D341Med (cell line): Measurements from ENCODE around the gene CD19.
"Not testable (repeated sequence)": the region's sequence is repeated elsewhere in the genome, so short reads cannot be mapped to it uniquely, and the experiment has no call there.

ENCODE experiments used
- DNase-seq: peaks from one replicate; pipeline ENCODE4 v3.0.0; 2012; ENCODE audit warnings: low spot score

The CD19 gene

GRCh38 chr16:28910086-28911031, 21.4 kb upstream of the CD19 start:
- peak; percentile 53 for DNase-seq

- DNase-seq = peak; percentile 6
Observed at GRCh38 chr16:28912558-28912957, 19.2 kb upstream of the CD19 start.

- DNase-seq = peak; percentile 20
Observed at GRCh38 chr16:28913946-28914724, 17.6 kb upstream of the CD19 start.

- no peak for DNase-seq
Observed at GRCh38 chr16:28915181-28915580, 16.6 kb upstream of the CD19 start.

GRCh38 chr16:28917095-28917494, 14.7 kb upstream of the CD19 start:
- peak; percentile 5 for DNase-seq

GRCh38 chr16:28918698-28919097, 13.1 kb upstream of the CD19 start:
- DNase-seq = no peak

- DNase-seq = no peak
Observed at GRCh38 chr16:28923231-28923587, 8.6 kb upstream of the CD19 start.

- no peak for DNase-seq
Observed at GRCh38 chr16:28923652-28924398, 7.9 kb upstream of the CD19 start.

GRCh38 chr16:28924399-28924761, 7.4 kb upstream of the CD19 start:
- no peak for DNase-seq

GRCh38 chr16:28924762-28925385, 6.9 kb upstream of the CD19 start, which contains the start of gene RABEP2:
TSS of gene RABEP2 (minus strand) at chr16:28925238. CDS start at chr16:28925163, 75 bp downstream.
- peak; percentile 98 for DNase-seq

GRCh38 chr16:28925386-28926228, 6.2 kb upstream of the CD19 start:
- DNase-seq = peak; percentile 74

GRCh38 chr16:28926284-28926683, 5.5 kb upstream of the CD19 start:
- not testable (repeated sequence) for DNase-seq

- DNase-seq = no peak
Observed at GRCh38 chr16:28927815-28928214, 4.0 kb upstream of the CD19 start.

- no peak for DNase-seq
Observed at GRCh38 chr16:28930203-28930602, 1.6 kb upstream of the CD19 start.

- DNase-seq = peak; percentile 75
Observed at GRCh38 chr16:28930652-28931051, 1.1 kb upstream of the CD19 start.

- DNase-seq = peak; percentile 55
Observed at GRCh38 chr16:28932339-28933141, 769 bp downstream of the CD19 start.

- DNase-seq = no peak
Observed at GRCh38 chr16:28933171-28933570, 1.4 kb downstream of the CD19 start.

- no peak for DNase-seq
Observed at GRCh38 chr16:28935346-28935745, 3.6 kb downstream of the CD19 start.

- peak; percentile 65 for DNase-seq
Observed at GRCh38 chr16:28935924-28936783, 4.4 kb downstream of the CD19 start.
